ENCODE results near the gene RERE.

- no peak for TF ChIP-seq CTCF (IDR thresholded peaks at IDR 0.05; ENCODE audit: insufficient read depth, low read depth, low read length)
- no peak for TF ChIP-seq EZH2 (IDR thresholded peaks at IDR 0.05; ENCODE audit: insufficient read depth, low read length)
Measured at GRCh38 chr1:8599646-8600212, 217.7 kb downstream of the RERE start.
